ENCODE data around the gene BOLA3. TPM values are rescaled to one million over a fixed set of nuclear protein-coding genes. Genes with fewer than 3 reads are reported as not detected.

The BOLA3 gene
- total RNA-seq, 3 donors from 2014 or later (not counting 1 experiment from before 2014, with no cell fraction given), result 8.1 to 13.8 (median 11.9) TPM

GRCh38 chr2:74101574-74102300 lies 46.0 kb downstream of the BOLA3 start:
- DNase-seq (no peak), ATAC-seq (no peak)
- H3K27ac ChIP-seq (ENCODE audit: low read length), result no peak overlapping the region
- intact Hi-C loops (cut with micrococcal nuclease), result no loop called here
- no peaks in the 10 kb centered on the region for H3K27me3 ChIP-seq (ENCODE audit: control insufficient read depth, insufficient read depth, low read length)
- no peak overlapping the region for H3K4me3 ChIP-seq (ENCODE audit: low read length)
- Mint-ChIP-seq H3K27me3 (ENCODE audit: low read depth in 2 of 2) (no peaks in the 10 kb centered on the region), H3K4me3 (no peak overlapping the region), H3K9me3 (no peaks in the 10 kb centered on the region), H3K36me3 (no peaks in the 10 kb centered on the region), H3K4me1 (peaks cover 14 to 22% of the 10 kb centered on the region in 2 donors), H3K27ac (peak overlapping the region in 1 of 2 donors; percentile 20)
- TF ChIP-seq, protein P1, sequence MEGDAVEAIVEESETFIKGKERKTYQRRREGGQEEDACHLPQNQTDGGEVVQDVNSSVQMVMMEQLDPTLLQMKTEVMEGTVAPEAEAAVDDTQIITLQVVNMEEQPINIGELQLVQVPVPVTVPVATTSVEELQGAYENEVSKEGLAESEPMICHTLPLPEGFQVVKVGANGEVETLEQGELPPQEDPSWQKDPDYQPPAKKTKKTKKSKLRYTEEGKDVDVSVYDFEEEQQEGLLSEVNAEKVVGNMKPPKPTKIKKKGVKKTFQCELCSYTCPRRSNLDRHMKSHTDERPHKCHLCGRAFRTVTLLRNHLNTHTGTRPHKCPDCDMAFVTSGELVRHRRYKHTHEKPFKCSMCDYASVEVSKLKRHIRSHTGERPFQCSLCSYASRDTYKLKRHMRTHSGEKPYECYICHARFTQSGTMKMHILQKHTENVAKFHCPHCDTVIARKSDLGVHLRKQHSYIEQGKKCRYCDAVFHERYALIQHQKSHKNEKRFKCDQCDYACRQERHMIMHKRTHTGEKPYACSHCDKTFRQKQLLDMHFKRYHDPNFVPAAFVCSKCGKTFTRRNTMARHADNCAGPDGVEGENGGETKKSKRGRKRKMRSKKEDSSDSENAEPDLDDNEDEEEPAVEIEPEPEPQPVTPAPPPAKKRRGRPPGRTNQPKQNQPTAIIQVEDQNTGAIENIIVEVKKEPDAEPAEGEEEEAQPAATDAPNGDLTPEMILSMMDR (IDR thresholded peaks at IDR 0.05), result no peak
- H3K9me3 ChIP-seq (ENCODE audit: control insufficient read depth, insufficient read depth, low read length), result no peaks in the 10 kb centered on the region
- WGBS (ENCODE audit: insufficient coverage), result 90% methylated on average over 37 of the region's 39 CpGs
- H3K36me3 ChIP-seq (ENCODE audit: control insufficient read depth, insufficient read depth, low read length), result peaks cover 38% of the 10 kb centered on the region
- H3K4me1 ChIP-seq (ENCODE audit: control insufficient read depth, insufficient read depth, low read length), result peaks cover 8% of the 10 kb centered on the region

DNA sequence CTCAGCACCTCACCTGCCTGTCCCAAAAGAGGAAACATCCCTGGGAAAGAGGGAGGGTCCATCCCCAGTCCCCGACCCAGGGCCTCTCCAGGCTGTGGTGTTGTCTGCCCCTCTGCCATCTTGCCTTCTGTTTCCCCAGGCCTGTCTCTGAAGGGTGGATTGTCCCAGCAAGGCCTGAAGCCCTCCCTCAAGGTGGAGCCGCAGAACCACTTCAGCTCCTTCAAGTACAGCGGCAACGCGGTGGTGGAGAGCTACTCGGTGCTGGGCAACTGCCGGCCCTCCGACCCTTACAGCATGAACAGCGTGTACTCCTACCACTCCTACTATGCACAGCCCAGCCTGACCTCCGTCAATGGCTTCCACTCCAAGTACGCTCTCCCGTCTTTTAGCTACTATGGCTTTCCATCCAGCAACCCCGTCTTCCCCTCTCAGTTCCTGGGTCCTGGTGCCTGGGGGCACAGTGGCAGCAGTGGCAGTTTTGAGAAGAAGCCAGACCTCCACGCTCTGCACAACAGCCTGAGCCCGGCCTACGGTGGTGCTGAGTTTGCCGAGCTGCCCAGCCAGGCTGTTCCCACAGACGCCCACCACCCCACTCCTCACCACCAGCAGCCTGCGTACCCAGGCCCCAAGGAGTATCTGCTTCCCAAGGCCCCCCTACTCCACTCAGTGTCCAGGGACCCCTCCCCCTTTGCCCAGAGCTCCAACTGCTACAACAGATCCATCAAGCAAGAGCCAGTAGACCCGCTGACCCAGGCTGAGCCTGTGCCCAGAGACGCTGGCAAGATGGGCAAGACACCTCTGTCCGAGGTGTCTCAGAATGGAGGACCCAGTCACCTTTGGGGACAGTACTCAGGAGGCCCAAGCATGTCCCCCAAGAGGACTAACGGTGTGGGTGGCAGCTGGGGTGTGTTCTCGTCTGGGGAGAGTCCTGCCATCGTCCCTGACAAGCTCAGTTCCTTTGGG lies 47.2 kb downstream of the BOLA3 start:
- WGBS (ENCODE audit: insufficient coverage), result 96% methylated on average over 25 of the region's 25 CpGs
- Histone ChIP-seq H3K4me1 (ENCODE audit: control insufficient read depth, insufficient read depth, low read length) (peaks cover 8% of the 10 kb centered on the region), H3K27me3 (ENCODE audit: control insufficient read depth, insufficient read depth, low read length) (no peaks in the 10 kb centered on the region), H3K27ac (ENCODE audit: low read length) (no peak overlapping the region), H3K36me3 (ENCODE audit: control insufficient read depth, insufficient read depth, low read length) (peaks cover 45% of the 10 kb centered on the region), H3K9me3 (ENCODE audit: control insufficient read depth, insufficient read depth, low read length) (no peaks in the 10 kb centered on the region), H3K4me3 (ENCODE audit: low read length) (no peak overlapping the region)
- H3K27ac Mint-ChIP-seq, result no peak overlapping the region
- TF ChIP-seq, protein P1 (IDR thresholded peaks at IDR 0.05), result no peak
- DNase-seq (no peak), ATAC-seq (no peak)
- intact Hi-C loops (cut with micrococcal nuclease), result no loop called here
- no peaks in the 10 kb centered on the region for H3K27me3 Mint-ChIP-seq (ENCODE audit: low read depth in 2 of 2)
- H3K4me3 Mint-ChIP-seq, result no peak overlapping the region
- H3K4me1 Mint-ChIP-seq, result peaks cover 14 to 22% of the 10 kb centered on the region in 2 donors
- H3K9me3 Mint-ChIP-seq, result no peaks in the 10 kb centered on the region
- no peaks in the 10 kb centered on the region for H3K36me3 Mint-ChIP-seq

DNA sequence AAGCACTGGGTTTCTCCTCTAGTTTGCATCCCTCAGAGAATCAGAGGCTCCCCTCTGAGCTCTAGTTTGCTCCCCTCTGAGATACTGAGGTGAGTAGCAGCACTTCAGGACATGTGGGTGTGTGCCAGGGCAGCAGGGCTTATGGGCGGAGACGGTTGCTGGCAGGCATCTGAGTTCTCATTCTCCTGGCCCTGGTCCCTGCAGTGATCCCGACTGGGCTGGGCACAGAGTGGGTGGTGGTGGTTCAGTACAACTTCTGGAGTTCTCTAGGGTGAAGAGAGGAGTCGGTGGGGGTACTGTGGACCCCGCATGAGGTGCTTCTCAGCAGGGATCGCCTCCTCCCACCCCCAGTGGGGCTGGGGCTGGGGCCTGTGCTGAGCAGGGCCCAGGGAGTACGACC lies 47.9 kb downstream of the BOLA3 start:
- no peak for DNase-seq
- TF ChIP-seq, protein P1 (IDR thresholded peaks at IDR 0.05), result no peak
- ATAC-seq, result no peak
- intact Hi-C loops (cut with micrococcal nuclease), result loop anchor here (10.0 kb wide), 1 partner anchor 95 kb away; no protein-coding TSS in a partner anchor
- Mint-ChIP-seq H3K27ac (peak overlapping the region in 1 of 2 donors; percentile 35), H3K4me1 (peaks cover 14 to 22% of the 10 kb centered on the region in 2 donors), H3K27me3 (ENCODE audit: low read depth in 2 of 2) (no peaks in the 10 kb centered on the region), H3K9me3 (no peaks in the 10 kb centered on the region), H3K4me3 (no peak overlapping the region), H3K36me3 (peaks cover 1% of the 10 kb centered on the region)
- Histone ChIP-seq H3K36me3 (ENCODE audit: control insufficient read depth, insufficient read depth, low read length) (peaks cover 51% of the 10 kb centered on the region), H3K27me3 (ENCODE audit: control insufficient read depth, insufficient read depth, low read length) (no peaks in the 10 kb centered on the region), H3K27ac (ENCODE audit: low read length) (no peak overlapping the region), H3K9me3 (ENCODE audit: control insufficient read depth, insufficient read depth, low read length) (no peaks in the 10 kb centered on the region), H3K4me3 (ENCODE audit: low read length) (no peak overlapping the region), H3K4me1 (ENCODE audit: control insufficient read depth, insufficient read depth, low read length) (peaks cover 8% of the 10 kb centered on the region)
- 100% methylated on average over 7 of the region's 7 CpGs for WGBS (ENCODE audit: insufficient coverage)

Data from natural killer cell (primary cell).